GM20000 (cell line): ENCODE data around the gene NEU4.
"Not testable (repeated sequence)": the region's sequence is repeated elsewhere in the genome, so short reads cannot be mapped to it uniquely, and the experiment has no call there.

Experiments
- DNase-seq: peaks from one replicate; pipeline ENCODE4 v3.0.0; 2012; ENCODE audit warnings: low spot score
- CTCF ChIP-seq: IDR thresholded peaks from 2 replicates; pipeline ENCODE4 v1.5.1; 2012; ENCODE audit warnings: mild to moderate bottlenecking, control low read depth; ENCODE audit errors: extremely low read depth, missing control alignments

The NEU4 gene

GRCh38 chr2:241816431-241817121, 7.6 kb downstream of the NEU4 start:
- peak; percentile 16 for DNase-seq
- TF ChIP-seq CTCF: no peak

DNA sequence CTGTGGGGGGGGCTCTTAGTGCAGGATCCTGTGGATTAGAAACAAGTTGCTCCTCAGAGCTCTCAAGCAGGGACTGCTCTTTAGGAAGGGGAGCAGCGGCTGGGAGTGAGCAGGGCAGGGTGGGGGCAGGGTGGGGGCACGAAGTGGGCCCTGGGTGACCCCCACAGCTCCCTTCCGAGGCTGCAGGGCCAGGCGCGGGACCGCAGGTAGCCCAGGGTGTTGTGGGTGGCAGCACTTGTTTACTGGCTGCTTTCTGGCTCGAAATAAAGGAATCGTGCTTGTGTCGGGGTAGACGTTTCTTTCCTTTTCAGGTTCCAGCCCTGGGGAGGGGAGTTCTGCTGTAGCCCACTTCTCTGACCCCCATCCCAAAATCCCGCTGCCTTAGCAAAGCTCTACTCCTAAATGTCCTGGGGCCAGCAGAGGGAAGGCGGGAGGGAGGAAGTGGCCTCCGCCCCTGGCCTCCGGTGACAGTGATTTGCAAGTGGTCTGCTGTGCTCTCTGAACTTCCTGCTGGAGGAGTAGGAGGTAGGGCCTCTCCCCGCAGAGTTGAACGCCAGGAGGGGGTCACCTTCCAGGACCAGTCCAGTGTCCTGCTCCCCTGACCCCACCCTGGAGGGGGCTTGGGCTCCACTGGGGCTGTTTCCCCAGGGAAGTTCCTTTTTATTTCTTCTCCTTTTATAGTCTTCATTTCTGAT, 8.3 kb downstream of the NEU4 start:
- DNase-seq: peak; percentile 63
- TF ChIP-seq CTCF: no peak

GRCh38 chr2:241817821-241818215, 8.8 kb downstream of the NEU4 start:
- DNase-seq: not testable (repeated sequence)

DNA sequence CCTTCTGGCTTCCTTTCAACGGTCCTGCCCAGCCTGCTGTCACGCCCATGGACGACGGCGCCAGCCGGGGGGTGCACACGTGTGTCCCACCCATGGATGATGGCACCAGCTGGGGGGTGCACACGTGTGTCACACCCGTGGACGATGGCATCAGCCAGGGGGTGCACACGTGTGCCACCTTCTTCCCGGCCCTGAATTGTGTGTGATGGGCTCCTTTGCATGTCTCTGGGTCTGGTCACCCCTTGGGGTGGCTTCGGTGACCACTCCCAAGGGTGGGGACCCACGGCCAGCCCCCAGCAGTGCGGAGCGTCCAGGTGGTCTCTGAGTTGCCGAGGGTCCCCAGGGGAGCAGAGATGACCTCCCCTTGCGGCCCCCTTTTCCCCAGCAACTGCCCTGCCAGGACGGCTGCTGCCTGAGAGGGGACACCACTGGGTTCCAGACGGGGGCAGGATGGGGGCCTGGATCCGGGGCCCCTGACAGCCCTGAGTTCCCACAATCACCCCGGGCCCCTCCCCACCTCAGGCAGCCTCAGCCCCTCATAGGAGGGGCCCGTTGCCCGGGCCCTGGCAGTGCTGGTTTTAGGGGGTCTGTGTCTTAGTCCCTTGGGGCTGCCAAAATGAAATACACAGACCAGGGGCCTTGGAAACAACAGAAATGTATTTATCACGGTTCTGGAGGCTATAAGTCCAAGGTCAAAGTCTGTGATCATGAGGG, 9.4 kb downstream of the NEU4 start:
- no peak for DNase-seq
- no peak for TF ChIP-seq CTCF

- DNase-seq: no peak
- TF ChIP-seq CTCF: no peak
These were observed 9.9 kb downstream of the NEU4 start for GRCh38 chr2:241818943-241819270.

GRCh38 chr2:241819947-241820624, 11.1 kb downstream of the NEU4 start:
- DNase-seq: not testable (repeated sequence)

GRCh38 chr2:241820625-241821384, 11.8 kb downstream of the NEU4 start:
- TF ChIP-seq CTCF: no peak
- DNase-seq: no peak
